ENCODE measurements around the gene CXCL6.

The CXCL6 gene

GRCh38 chr4:73865431-73866096, 29.1 kb downstream of the CXCL6 start:
- in situ Hi-C loops (cut with MboI; ENCODE audit: low sequenced_read_pairs): no loop called here

GRCh38 chr4:73866246-73866645, 29.8 kb downstream of the CXCL6 start:
- in situ Hi-C loops (cut with MboI; ENCODE audit: low sequenced_read_pairs): no loop called here

- in situ Hi-C loops (cut with MboI; ENCODE audit: low sequenced_read_pairs): no loop called here
These were observed 31.3 kb downstream of the CXCL6 start for GRCh38 chr4:73867783-73868182.

- in situ Hi-C loops (cut with MboI; ENCODE audit: low sequenced_read_pairs): no loop called here
These were observed 32.0 kb downstream of the CXCL6 start for GRCh38 chr4:73868206-73869129.

- in situ Hi-C loops (cut with MboI; ENCODE audit: low sequenced_read_pairs): no loop called here
These were observed 32.9 kb downstream of the CXCL6 start, which contains the start of gene CXCL1 for GRCh38 chr4:73869130-73870055. TSS of gene CXCL1 (plus strand) at chr4:73869393. CDS start at chr4:73869471, 78 bp downstream.

GRCh38 chr4:73870260-73870659, 33.8 kb downstream of the CXCL6 start:
- in situ Hi-C loops (cut with MboI; ENCODE audit: low sequenced_read_pairs): no loop called here

GRCh38 chr4:73870768-73871167, 34.3 kb downstream of the CXCL6 start:
- in situ Hi-C loops (cut with MboI; ENCODE audit: low sequenced_read_pairs): no loop called here

GRCh38 chr4:73871511-73872310, 35.2 kb downstream of the CXCL6 start:
- in situ Hi-C loops (cut with MboI; ENCODE audit: low sequenced_read_pairs): no loop called here

- in situ Hi-C loops (cut with MboI; ENCODE audit: low sequenced_read_pairs): no loop called here
These were observed 36.0 kb downstream of the CXCL6 start for GRCh38 chr4:73872316-73873108.

GRCh38 chr4:73874386-73874785, 37.9 kb downstream of the CXCL6 start:
- in situ Hi-C loops (cut with MboI; ENCODE audit: low sequenced_read_pairs): no loop called here

- in situ Hi-C loops (cut with MboI; ENCODE audit: low sequenced_read_pairs): no loop called here
These were observed 38.9 kb downstream of the CXCL6 start for GRCh38 chr4:73875401-73875800.

- in situ Hi-C loops (cut with MboI; ENCODE audit: low sequenced_read_pairs): no loop called here
These were observed 46.8 kb downstream of the CXCL6 start for GRCh38 chr4:73883306-73883705.

GRCh38 chr4:73885574-73886267, 49.2 kb downstream of the CXCL6 start:
- in situ Hi-C loops (cut with MboI; ENCODE audit: low sequenced_read_pairs): no loop called here
